ENCODE results near the gene LOXHD1. TPM values are rescaled to one million over a fixed set of nuclear protein-coding genes. Genes with fewer than 3 reads are reported as not detected.

LOXHD1 gene
- total RNA-seq, 2 donors from 2014 or later, result 0.11 TPM; not detected in 1

GRCh38 chr18:46619559-46619958, 37.5 kb downstream of the LOXHD1 start:
- DNase-seq (ENCODE audit: low spot score), result no peak
- H3K9me3 ChIP-seq, result no peaks in the 10 kb centered on the region

GRCh38 chr18:46615720-46616119, 41.3 kb downstream of the LOXHD1 start:
- H3K4me3 ChIP-seq, result no peak overlapping the region
- H3K27ac ChIP-seq, result no peak overlapping the region

More at GRCh38 chr18:46619559-46619958, 37.5 kb downstream of the LOXHD1 start:
- H3K27ac ChIP-seq, result no peak overlapping the region
- H3K36me3 ChIP-seq, result no peaks in the 10 kb centered on the region
- H3K4me3 ChIP-seq, result no peak overlapping the region
- TF ChIP-seq CTCF (IDR thresholded peaks at IDR 0.05), result no peak
- H3K27me3 ChIP-seq, result no peaks in the 10 kb centered on the region
- peaks cover 0 to 12% of the 10 kb centered on the region in 2 donors for H3K4me1 ChIP-seq

GRCh38 chr18:46609048-46609447, 48.0 kb downstream of the LOXHD1 start:
- DNase-seq (ENCODE audit: low spot score), result no peak
- Histone ChIP-seq H3K4me1 (no peaks in the 10 kb centered on the region), H3K27me3 (no peaks in the 10 kb centered on the region), H3K36me3 (no peaks in the 10 kb centered on the region), H3K27ac (no peak overlapping the region), H3K9me3 (no peaks in the 10 kb centered on the region), H3K4me3 (no peak overlapping the region)
- no peak for TF ChIP-seq CTCF (IDR thresholded peaks at IDR 0.05)

More at GRCh38 chr18:46615720-46616119, 41.3 kb downstream of the LOXHD1 start:
- H3K36me3 ChIP-seq, result no peaks in the 10 kb centered on the region
- no peak for DNase-seq (ENCODE audit: low spot score)
- no peaks in the 10 kb centered on the region for H3K27me3 ChIP-seq
- no peaks in the 10 kb centered on the region for H3K4me1 ChIP-seq
- H3K9me3 ChIP-seq, result no peaks in the 10 kb centered on the region
- no peak for TF ChIP-seq CTCF (IDR thresholded peaks at IDR 0.05)

GRCh38 chr18:46607926-46608325, 49.1 kb downstream of the LOXHD1 start:
- Histone ChIP-seq H3K4me3 (no peak overlapping the region), H3K9me3 (no peaks in the 10 kb centered on the region), H3K4me1 (no peaks in the 10 kb centered on the region), H3K27ac (no peak overlapping the region), H3K27me3 (no peaks in the 10 kb centered on the region), H3K36me3 (no peaks in the 10 kb centered on the region)
- TF ChIP-seq CTCF (IDR thresholded peaks at IDR 0.05), result no peak
- DNase-seq (ENCODE audit: low spot score), result no peak

GRCh38 chr18:46601141-46601805, 55.7 kb downstream of the LOXHD1 start:
- TF ChIP-seq CTCF (IDR thresholded peaks at IDR 0.05), result no peak
- peak overlapping the region in 1 of 2 donors; percentile 22 for H3K4me3 ChIP-seq
- peaks cover 0 to 8% of the 10 kb centered on the region in 2 donors for H3K9me3 ChIP-seq
- no peaks in the 10 kb centered on the region for H3K4me1 ChIP-seq
- no peaks in the 10 kb centered on the region for H3K27me3 ChIP-seq
- no peak overlapping the region for H3K27ac ChIP-seq
- H3K36me3 ChIP-seq, result no peaks in the 10 kb centered on the region
- no peak for DNase-seq (ENCODE audit: low spot score)

- TF ChIP-seq CTCF (IDR thresholded peaks at IDR 0.05), result no peak
- Histone ChIP-seq H3K27ac (no peak overlapping the region), H3K27me3 (no peaks in the 10 kb centered on the region), H3K9me3 (peaks cover 0 to 8% of the 10 kb centered on the region in 2 donors), H3K36me3 (no peaks in the 10 kb centered on the region), H3K4me3 (no peak overlapping the region), H3K4me1 (no peaks in the 10 kb centered on the region)
- no peak for DNase-seq (ENCODE audit: low spot score)
These were observed 60.9 kb downstream of the LOXHD1 start for GRCh38 chr18:46596119-46596518.
